ENCODE results near the gene ILF2.
"Not testable (repeated sequence)": the region's sequence is repeated elsewhere in the genome, so short reads cannot be mapped to it uniquely, and the experiment has no call there.

The ILF2 gene

GRCh38 chr1:153670859-153671627, at the start of gene ILF2:
ILF2 (minus strand) TSS chr1:153670993; CDS start chr1:153670922, 71 bp downstream.
- DNase-seq (ENCODE audit: low read depth), result peak; percentile 99

DNA sequence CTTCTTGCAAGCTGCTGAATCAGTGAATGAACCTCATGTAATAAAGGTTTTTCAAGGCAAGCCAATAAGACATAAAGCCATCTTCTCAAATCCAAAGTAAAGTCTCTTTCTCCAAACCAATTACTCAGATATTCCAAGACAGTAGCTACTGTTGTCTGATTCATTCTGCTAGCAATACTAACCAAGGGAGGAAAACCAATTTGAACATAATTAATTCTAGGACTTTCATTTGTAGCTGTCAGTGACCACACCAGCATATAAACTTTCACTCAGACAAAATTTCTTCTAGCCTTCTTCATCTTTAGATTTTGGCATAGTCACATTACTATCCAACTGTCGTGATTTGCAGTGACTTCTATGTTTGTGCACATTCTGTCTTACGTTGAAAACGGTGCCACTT, 46.5 kb upstream of the ILF2 start:
- no peak for DNase-seq (ENCODE audit: low read depth)

- not testable (repeated sequence) for DNase-seq (ENCODE audit: low read depth)
These were observed 45.4 kb upstream of the ILF2 start for GRCh38 chr1:153716211-153716610.

GRCh38 chr1:153711026-153711425, 40.2 kb upstream of the ILF2 start:
- DNase-seq (ENCODE audit: low read depth), result no peak

- DNase-seq (ENCODE audit: low read depth), result no peak
These were observed 34.7 kb upstream of the ILF2 start for GRCh38 chr1:153705484-153705883.

GRCh38 chr1:153699768-153700167, 29.0 kb upstream of the ILF2 start:
- DNase-seq (ENCODE audit: low read depth), result no peak

- no peak for DNase-seq (ENCODE audit: low read depth)
These were observed 28.3 kb upstream of the ILF2 start for GRCh38 chr1:153698923-153699714.

- DNase-seq (ENCODE audit: low read depth), result no peak
These were observed 27.5 kb upstream of the ILF2 start for GRCh38 chr1:153698020-153698922.

DNA sequence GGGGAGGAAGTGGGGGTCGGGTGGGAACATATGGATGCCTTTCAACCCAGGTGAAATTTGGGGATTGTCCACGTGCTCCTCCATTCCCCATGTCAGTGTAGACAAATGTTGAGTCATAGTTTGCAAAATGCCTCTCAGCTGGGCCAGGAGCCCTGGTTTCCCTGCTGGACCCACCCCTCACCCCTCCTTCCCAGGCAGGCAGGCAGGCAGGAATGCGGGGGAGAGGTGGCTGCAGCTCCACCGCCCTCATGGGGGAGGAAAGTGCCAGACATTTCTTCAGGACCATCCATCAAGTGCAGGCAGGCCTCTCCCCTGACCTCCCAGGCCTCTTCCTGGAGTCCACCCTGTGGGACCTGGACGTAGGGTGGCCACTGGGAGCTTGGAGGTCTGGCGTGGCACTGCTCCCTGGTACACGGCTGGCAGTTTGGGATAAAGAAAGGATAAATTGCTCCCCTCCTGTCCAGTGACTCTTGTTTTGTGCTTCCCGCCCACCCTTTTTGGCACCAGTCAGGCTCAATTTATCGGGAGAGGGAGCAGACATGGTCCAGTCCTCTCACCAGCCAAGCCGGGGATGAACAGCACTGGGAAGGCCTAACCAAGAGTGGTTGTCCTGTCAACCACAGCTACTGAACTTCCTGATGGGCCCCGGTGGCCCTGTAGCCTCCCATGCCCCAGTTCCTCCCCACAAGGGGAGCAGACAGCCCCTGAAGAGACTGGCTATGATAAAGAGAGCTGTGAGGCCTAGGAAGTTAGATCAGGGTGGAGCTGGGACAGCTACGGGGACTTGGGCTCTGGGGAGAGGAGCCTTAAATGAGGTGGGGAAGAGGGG, 26.6 kb upstream of the ILF2 start:
- DNase-seq (ENCODE audit: low read depth), result no peak

DNA sequence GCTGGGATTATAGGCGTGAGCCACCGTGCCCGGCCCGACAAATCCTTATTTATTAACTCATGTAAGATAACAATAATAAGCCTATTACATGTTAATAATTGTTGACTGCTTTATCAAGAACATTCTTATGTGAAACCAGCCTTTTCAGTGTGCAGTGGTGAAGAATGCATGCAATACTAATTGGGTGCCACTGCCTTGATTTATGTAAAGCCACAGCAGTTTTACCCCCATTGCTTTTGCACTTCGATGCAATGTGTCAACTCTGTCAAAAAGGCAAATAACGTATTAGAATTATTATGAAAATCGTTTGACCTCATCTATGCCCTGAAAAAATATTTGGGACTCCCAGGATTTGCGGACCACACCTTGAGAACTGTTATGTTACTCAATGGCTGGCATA, 25.9 kb upstream of the ILF2 start:
- DNase-seq (ENCODE audit: low read depth), result no peak

- DNase-seq (ENCODE audit: low read depth), result no peak
These were observed 22.7 kb upstream of the ILF2 start for GRCh38 chr1:153693466-153693865.

- no peak for DNase-seq (ENCODE audit: low read depth)
These were observed 18.0 kb upstream of the ILF2 start for GRCh38 chr1:153688736-153689328.

DNA sequence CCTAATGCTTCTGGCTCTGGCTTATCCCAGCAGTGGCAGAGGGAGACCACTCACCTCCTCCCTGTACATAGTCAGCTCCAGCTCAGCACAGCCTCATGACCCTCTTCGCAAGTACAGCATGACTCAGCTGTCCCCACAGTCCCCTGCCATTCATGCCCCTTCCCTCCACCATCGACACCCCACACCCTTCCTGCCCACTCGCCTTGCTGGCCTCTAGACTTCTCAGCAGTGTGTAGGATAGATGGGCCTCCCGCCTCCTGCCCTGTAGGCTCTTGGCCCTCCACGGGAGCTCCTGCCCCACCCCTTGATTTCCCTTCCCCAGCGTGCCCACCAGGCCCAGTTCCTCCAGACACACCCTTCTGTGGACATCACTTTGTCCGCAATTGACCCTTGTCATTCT, 17.5 kb upstream of the ILF2 start:
- no peak for DNase-seq (ENCODE audit: low read depth)

GRCh38 chr1:153687346-153688125, 16.7 kb upstream of the ILF2 start:
- no peak for DNase-seq (ENCODE audit: low read depth)

GRCh38 chr1:153685544-153686340, 14.9 kb upstream of the ILF2 start:
- DNase-seq (ENCODE audit: low read depth), result no peak

GRCh38 chr1:153684892-153685291, 14.1 kb upstream of the ILF2 start:
- DNase-seq (ENCODE audit: low read depth), result no peak

DNA sequence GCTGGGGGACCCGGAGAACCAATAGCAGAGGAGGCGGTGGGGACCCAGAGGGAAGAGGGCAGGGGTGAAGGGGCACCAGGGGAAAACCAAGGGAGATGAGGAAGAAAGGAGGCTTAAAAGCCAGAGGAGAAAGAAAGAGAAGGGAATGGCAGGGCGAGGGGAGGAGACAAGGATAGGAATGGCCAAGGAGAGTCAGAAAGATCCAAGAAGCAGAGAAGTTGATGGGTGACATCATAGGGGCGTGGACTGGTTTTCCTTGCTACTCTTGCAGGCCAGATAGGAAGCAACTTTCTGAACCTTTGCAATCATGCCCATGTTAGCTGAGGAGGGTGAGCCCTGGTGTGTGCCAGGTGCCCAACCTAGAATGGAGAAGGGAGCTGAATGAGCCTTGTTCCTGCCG, 13.1 kb upstream of the ILF2 start:
- no peak for DNase-seq (ENCODE audit: low read depth)

- no peak for DNase-seq (ENCODE audit: low read depth)
These were observed 11.9 kb upstream of the ILF2 start for GRCh38 chr1:153682730-153683129.

GRCh38 chr1:153680120-153680403, 9.3 kb upstream of the ILF2 start:
- no peak for DNase-seq (ENCODE audit: low read depth)
